ENCODE measurements around the gene LCTL.

GRCh38 chr15:66588971-66589370 lies 23.2 kb upstream of the LCTL start:
- TF ChIP-seq POLR2AphosphoS5 (IDR thresholded peaks at IDR 0.05; ENCODE audit: low read depth, low read length) = no peak
- no peak for TF ChIP-seq CTCF (IDR thresholded peaks at IDR 0.05)
